Right lobe of liver (tissue), 4 donors: ENCODE data around the gene FAM53A.

ENCODE experiments used
- POLR2A ChIP-seq: fragments of 450-650 bp; IDR thresholded peaks from one replicate; pipeline ENCODE4 v1.6.1; 2017; ENCODE audit warnings: antibody characterized with exemption, mild to moderate bottlenecking
- TF ChIP-seq, protein P1 (sequence below), 4 donors: fragments of 200-600 bp in 3 of 4; fragments of 450-650 bp in 1 of 4; IDR thresholded peaks; one replicate each; pipeline versions ENCODE4 v1.5.1 to v1.8.0; 2016 to 2022; ENCODE audit warnings: antibody characterized with exemption in 4 of 4, mild to moderate bottlenecking in 2 of 4
- donor health status: DM: no; HTN: no; CAD: no.
- donor health status: DM: no; HTN: no; CAD: no.
- donor health status: DM: no; HTN: yes; CAD: no.

DNA sequence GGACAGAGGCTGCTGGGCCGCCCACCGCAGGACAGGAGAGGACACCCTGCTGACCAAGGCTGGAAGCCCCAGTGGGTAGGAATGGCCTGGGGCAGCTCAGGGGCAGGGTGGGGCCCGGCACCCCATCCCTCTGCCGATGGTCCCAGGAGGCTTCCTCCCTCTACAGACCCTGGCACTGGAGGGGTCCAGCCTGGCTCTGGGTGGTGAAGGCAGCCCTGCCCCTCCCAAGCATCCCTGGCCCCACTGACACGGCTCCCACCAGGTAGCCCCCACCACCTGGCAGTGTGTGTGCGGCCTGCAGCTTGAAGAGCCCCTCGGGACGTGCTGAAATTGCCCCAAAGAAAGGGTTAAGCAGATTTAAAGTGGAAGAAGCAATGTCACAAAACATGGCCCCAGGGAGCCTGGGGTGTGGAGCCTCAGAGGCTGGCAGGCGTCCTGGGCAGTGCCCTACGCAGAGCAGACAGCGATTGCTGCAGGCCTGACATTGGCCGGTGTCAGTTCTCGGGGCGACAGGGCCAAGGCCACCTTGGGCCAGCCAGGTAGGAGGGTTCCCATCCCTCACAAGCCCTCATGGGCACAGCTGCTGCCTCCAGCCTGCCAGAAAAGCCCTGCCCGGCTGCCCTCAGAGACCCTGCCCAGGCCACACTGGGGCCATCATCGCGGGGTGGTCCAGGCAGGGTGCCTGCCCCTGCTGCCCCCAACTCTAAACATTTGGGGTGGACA, 80.5 kb downstream of the FAM53A start:
- TF ChIP-seq, protein P1, sequence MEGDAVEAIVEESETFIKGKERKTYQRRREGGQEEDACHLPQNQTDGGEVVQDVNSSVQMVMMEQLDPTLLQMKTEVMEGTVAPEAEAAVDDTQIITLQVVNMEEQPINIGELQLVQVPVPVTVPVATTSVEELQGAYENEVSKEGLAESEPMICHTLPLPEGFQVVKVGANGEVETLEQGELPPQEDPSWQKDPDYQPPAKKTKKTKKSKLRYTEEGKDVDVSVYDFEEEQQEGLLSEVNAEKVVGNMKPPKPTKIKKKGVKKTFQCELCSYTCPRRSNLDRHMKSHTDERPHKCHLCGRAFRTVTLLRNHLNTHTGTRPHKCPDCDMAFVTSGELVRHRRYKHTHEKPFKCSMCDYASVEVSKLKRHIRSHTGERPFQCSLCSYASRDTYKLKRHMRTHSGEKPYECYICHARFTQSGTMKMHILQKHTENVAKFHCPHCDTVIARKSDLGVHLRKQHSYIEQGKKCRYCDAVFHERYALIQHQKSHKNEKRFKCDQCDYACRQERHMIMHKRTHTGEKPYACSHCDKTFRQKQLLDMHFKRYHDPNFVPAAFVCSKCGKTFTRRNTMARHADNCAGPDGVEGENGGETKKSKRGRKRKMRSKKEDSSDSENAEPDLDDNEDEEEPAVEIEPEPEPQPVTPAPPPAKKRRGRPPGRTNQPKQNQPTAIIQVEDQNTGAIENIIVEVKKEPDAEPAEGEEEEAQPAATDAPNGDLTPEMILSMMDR (IDR thresholded peaks at IDR 0.05), result no peak
- no peak for TF ChIP-seq POLR2A
